NCI-H1930 (cell line): ENCODE data around the gene VPS35.

Source experiments
- DNase-seq, 2 experiments: peaks; one replicate each; lab custom pipeline; 2025; lab: John Stamatoyannopoulos, UW

Gene VPS35

GRCh38 chr16:46688654-46689364 is at the start of gene VPS35:
Gene VPS35, minus strand, starts transcription at chr16:46689178. Its CDS starts 45 bp downstream, at chr16:46689133.
- DNase-seq = peak; percentile 91 to 93

GRCh38 chr16:46737621-46738214 is 48.7 kb upstream of the VPS35 start:
- no peak for DNase-seq

GRCh38 chr16:46736695-46737094 is 47.7 kb upstream of the VPS35 start:
- no peak for DNase-seq

GRCh38 chr16:46733319-46733830 is 44.4 kb upstream of the VPS35 start:
- no peak for DNase-seq

DNA sequence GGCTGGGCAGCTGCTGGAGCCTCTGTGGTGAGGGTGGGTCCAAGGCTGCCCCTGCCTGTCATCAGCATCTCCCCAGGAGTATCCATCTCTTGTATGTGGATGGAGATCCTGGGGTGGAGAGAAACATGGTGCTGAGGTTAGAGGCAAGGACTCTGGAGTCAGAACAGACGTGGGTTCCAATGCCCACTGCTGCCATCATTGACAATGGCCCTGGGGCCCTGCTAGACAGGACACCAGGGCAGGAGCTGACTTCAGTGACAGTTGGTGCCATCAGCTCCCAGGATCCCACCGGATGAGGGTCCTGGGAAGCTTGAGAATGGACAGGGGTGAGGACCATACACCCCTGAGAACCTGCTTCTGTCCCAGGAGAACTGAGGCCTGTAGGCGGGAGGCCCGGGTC is 43.6 kb upstream of the VPS35 start:
- DNase-seq = no peak

DNA sequence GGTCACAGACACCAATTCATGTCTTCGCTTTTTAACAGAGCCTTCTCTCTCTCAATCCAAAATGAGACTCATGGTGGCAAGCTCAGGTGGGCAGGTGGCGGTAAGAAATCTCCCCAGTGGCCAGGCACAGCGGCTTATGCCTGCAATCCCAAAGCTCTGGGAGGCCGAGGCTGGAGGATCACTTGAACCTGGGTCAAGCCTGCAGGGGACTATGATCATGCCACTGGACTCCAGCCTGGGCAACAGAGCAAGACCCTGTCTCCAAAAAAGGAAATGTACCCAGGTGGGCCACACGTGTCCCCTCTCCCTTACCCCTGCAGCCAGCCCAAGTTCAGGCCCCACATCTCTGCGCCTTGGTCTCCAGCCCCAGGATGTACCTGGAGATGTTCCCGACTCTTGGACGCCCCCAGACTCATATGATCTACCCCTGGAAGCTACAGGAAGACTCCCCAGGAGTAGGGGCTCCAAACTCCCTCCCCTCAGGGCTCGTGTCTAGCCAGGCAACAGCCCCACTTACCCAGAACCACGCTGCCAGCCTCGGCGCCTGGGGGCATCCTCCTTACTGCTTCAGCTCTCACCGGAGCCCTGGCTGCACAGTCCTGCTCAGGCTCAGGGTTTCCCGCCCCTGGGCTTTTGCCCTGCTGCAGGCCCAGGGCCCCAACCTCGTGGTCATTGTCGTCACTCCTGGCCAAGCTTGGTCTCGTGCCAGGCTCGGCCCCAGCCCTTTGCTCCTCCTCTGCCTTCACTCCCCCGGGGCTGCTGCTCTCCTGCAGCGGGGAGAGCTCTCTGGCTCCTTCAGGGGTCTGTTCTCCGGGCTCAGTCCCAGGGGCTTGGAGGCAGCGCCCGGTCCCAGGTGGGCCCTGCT is 42.9 kb upstream of the VPS35 start:
- DNase-seq = no peak

- DNase-seq = no peak
These were observed 42.1 kb upstream of the VPS35 start for GRCh38 chr16:46730801-46731690.

DNA sequence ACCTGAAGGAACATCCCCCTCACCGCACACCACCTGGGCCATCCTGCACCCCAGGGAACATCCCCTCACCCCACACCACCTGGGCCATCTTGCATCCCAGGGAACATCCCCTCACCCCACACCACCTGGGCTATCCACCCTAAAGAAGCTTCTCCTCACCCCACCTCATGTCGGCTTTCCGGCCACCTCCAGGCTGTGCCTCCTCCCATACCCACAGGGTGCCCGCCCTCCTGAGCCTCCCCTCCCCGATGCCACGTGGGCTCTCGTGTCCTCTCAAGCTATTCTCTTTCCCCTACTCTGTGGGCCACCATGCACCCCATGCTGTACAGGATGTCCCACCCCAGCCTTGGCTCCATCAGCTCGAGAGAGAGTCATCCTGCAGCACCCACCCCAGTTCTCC is 41.1 kb upstream of the VPS35 start:
- DNase-seq = no peak

GRCh38 chr16:46729326-46729995 is 40.5 kb upstream of the VPS35 start:
- no peak for DNase-seq

GRCh38 chr16:46728806-46729205 is 39.8 kb upstream of the VPS35 start:
- no peak for DNase-seq

- no peak for DNase-seq
These were observed 38.7 kb upstream of the VPS35 start for GRCh38 chr16:46727630-46728029.

DNA sequence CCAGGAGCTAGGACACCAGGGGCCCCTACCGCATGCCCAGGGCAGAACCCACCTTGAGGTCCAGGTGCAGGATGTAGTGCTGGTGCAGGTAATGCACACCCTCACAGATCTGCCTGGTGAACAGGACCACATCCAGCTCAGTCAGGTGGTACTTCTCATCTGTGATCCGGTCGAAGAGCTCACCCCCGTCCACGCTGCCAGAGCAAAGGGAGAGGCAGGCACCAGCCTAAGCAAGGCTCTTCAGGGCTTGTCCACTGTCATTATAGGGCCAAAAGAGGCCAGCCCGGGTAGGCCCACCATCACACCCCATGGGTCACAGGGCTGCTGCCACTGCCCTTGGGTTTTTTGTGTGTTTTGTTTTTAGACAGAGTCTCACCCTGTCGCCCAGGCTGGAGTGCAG is 38.2 kb upstream of the VPS35 start:
- DNase-seq = no peak

GRCh38 chr16:46721885-46722284 is 32.9 kb upstream of the VPS35 start:
- no peak for DNase-seq

DNA sequence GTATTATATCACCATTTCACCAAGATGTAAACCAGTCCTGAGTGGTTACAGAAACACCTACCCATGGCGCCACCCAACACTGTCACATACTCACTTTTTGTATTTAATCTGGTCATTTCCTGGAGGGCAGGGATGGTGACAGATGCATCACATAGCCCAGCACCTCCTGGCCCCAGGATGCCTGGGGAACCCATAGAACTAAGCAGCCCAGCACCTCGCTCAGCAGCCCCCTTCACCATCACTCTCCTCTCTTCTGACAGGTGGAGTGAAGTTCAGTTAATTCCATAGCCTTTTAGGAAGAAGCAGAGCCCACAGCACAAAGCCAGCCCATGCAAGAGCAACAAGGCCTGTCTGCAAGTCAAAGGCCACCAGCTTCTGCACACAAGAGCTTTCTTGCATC is 31.6 kb upstream of the VPS35 start:
- DNase-seq = no peak

GRCh38 chr16:46719528-46719927 is 30.6 kb upstream of the VPS35 start:
- DNase-seq = no peak

DNA sequence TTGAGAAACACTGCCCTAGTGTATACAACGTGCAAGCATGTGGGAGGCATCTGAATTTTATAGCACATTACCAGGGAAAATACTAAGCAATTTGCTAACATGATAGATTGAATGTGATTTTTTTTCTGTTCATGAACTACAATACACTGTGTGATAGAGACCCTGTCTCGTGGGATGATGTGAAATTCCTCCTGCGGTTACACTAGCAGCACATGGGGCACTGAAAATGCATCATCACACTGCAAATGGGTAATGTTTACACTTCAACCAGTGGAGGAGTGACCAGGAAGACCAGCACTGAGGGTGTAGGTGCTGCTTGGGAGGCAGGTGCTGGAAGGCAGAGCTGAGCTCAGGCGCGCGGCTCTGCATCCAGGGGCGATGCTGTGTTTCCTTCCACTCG is 29.2 kb upstream of the VPS35 start:
- DNase-seq = no peak

DNA sequence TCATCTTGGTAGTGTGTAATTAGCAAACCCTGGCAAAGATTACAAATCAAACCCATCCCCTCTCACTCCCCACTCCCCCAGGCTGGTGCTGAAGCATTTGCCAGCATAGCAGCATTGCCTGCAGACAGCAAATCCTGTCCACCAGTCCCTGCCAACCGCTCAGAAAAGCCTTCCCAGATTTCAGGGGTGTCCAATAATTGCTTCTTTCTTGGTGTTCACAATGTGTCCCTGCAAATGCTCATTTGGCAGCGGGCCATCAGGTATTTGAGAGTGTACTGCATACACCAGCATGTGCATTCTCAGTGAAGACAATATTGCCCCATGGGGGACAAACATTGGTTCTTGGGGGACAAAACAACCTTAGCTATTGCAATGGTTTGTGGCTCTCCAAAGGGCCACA is 28.7 kb upstream of the VPS35 start:
- no peak for DNase-seq

GRCh38 chr16:46715769-46716305 is 26.9 kb upstream of the VPS35 start:
- DNase-seq = no peak

DNA sequence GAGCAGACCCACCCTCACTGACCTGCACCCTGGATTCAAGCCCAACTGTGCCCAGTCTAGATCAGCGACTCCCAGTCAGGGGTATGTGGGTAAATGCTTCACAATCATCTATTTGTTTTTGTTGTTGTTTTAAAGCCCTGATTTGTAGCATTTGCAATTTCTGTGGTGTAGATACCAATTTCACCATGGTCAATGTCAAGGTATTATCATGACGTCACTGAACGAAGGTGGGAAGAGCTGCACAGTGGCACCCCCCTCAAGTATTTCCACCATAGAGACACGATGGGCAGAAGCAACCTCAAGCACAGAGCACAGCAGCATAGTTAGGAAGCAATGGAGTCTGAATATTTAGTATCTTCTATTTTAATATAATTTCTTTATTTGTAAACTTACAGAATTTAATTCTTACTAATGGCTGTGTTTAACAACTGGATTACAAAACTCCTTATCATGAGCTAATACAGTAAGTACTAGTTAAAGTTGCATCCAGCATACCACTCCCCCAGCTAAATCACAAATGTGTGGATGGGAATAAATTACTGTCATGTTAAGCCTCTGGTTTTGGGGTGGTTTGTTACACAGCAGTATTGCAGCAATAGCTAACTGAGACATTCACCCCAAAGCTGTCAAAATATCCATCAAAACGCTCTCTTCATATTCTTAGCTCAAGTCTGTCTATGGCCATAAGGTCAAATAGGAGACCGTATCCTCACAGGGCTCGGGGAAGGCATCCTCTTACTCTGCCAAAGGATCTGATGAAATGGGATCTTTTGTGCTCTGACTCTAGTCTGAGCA is 26.0 kb upstream of the VPS35 start:
- no peak for DNase-seq

GRCh38 chr16:46713634-46714033 is 24.7 kb upstream of the VPS35 start:
- DNase-seq = no peak
